Anterior cingulate cortex (tissue), 58 donors: ENCODE measurements around the gene CBARP.
A peak's percentile ranks its signal among the peaks of the same experiment; 100 is the strongest.

ENCODE experiments used
- DNase-seq, 58 donors: peaks; one replicate each; lab custom pipeline; 2025; lab: John Stamatoyannopoulos, UW

CBARP gene

GRCh38 chr19:1275976-1276627, 38.3 kb upstream of the CBARP start:
- DNase-seq: peak in 6 of 58 donors; percentile 56 to 75 (median 67)

- peak; percentile 61 to 98 (median 94) for DNase-seq
Measured at GRCh38 chr19:1275260-1275975, 37.6 kb upstream of the CBARP start, which contains the start of gene FAM174C. Gene FAM174C, plus strand, starts transcription at chr19:1275530. Its CDS starts 20 bp downstream, at chr19:1275550.

DNA sequence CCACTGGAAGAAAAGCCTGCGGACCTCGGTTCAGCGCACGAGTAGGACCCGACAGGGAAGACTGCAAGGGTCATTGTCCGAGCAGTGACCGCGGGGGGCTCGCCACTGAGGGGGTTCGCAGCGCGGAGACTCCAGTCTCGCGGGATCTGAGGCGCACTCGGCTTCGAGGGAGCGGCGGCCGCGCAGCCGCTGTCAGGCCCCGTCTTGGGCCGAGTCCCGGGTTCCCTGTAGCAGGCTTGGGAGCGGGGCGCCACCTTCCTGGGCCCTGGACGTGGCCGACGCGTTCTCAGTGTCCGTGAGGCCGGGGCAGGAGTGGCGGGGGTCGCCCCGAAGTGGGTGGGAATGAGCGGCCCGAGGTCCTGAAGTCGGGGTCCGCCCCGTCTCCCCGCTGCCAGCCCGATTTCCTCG, 37.1 kb upstream of the CBARP start:
- DNase-seq: peak in 2 of 58 donors; percentile 41 to 59

- DNase-seq: no peak
Measured at GRCh38 chr19:1274081-1274851, 36.5 kb upstream of the CBARP start.

- no peak for DNase-seq
Measured at GRCh38 chr19:1273263-1274041, 35.6 kb upstream of the CBARP start.

DNA sequence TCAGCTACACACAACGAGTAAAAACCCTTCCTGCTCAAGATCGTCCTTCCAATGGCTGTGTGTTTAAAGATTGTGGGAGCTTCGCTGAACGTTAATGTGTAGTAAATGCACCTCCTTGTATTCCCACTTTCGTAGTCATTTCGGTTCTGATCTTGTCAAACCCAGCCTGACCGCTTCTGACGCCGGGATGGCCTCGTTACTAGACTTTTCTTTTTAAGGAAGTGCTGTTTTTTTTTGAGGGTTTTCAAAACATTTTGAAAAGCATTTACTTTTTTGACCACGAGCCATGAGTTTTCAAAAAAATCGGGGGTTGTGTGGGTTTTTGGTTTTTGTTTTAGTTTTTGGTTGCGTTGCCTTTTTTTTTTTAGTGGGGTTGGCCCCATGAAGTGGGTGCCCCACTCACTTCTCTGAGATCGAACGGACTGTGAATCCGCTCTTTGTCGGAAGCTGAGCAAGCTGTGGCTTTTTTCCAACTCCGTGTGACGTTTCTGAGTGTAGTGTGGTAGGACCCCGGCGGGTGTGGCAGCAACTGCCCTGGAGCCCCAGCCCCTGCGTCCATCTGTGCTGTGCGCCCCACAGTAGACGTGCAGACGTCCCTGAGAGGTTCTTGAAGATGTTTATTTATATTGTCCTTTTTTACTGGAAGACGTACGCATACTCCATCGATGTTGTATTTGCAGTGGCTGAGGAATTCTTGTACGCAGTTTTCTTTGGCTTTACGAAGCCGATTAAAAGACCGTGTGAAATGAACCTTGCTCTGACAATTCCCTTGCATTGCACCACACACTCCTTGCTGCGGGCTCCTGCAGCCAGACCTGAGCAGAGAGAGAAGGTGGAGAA, 34.8 kb upstream of the CBARP start:
- DNase-seq: peak in 8 of 58 donors; percentile 14 to 55 (median 22)

- DNase-seq: peak in 1 of 58 donors; percentile 20
Measured at GRCh38 chr19:1271528-1272422, 34.0 kb upstream of the CBARP start.

GRCh38 chr19:1270854-1271527, 33.2 kb upstream of the CBARP start:
- DNase-seq: no peak

DNA sequence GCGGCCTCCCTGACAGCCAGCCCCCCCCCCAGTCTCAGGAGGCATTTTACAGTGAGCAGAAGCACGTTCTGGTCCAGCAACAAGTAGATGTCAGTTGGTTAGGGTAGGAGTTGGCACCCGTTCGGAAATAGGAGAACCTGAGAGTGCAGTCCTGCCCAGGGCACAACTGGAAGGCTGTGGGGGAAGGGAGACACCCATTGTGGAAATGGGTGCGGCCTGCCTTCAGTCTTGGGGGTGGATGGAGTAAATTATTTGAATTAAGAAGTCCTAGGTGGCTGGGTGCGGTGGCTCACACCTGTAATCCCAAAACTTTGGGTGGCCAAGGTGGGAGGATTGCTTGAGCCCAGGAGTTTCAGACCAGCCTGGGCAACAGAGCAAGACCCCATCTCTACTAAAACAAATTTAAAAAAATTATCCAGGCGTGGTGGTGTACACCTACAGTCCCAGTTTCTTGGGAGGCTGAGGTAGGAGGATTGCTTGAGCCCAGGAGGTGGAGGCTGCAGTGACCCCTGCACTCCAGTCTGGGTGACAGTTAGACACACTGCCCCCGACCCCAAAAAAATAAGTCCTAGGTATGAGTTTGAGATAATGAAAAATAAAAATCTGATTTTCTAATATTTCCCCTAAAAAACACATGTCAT, 32.5 kb upstream of the CBARP start:
- no peak for DNase-seq

DNA sequence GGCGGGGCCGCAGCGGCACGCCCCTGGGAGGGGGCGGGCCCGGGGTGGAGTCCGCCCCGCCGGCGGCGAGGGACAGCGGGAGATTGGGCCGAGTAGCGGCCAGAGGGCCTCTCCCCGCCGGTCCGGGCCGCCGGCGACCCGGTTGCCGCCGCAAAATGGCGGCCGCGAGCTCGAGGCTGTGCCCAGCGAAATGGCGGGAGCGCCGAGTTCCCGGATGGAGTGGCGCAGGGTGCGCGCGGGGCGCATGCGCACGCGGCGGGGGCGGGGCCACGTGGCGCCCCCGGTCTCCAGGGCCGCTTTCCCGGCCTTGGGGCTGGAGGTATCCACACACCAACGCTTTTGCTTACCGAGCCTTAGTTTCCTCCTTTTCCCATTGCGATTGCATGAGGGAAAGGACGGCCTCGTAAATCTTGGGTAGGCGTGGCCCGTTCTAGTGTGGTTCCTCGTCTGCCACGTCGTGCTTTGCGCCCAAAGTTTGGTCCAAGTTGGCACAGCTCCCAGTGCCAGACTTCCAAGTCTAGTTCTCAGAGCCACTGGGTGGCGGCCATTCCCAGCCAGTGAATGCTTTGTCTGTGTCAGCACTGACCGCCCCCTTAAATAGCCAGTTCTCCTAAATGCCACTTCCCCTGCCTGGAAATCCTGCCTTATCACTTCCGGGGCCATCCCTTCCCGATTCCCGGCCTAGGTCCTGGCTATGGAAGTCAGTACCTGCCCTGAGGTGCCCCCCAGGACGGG, 31.8 kb upstream of the CBARP start:
- peak in 57 of 58 donors; percentile 32 to 92 (median 80) for DNase-seq

DNA sequence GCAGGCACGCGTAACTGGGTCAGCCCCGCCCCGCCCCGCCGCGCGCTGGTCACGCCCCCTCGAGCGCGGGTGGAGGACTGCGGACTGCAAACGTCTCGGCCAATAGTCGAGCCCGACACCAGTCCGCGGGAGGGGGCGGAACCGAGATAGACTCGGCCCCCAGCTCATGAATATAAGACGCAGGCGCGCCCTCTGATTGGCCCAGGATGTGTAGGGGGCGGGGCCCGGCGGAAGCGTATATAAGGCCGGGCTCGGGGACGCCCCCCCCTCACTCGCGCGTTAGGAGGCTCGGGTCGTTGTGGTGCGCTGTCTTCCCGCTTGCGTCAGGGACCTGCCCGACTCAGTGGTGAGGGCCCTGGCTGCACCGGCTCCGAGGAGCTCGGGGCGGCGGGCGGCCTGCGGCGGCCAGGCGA, 31.3 kb upstream of the CBARP start, which contains the start of gene CIRBP:
Gene CIRBP, plus strand, starts transcription at position 268 of the 413 bp plus-strand sequence. CDS start 1,602 bp downstream, outside the sequence.
- peak; percentile 78 to 100 (median 99) for DNase-seq

- DNase-seq: peak in 9 of 58 donors; percentile 16 to 61 (median 45)
Measured at GRCh38 chr19:1268226-1269064, 30.6 kb upstream of the CBARP start.

- DNase-seq: peak in 22 of 58 donors; percentile 16 to 58 (median 40)
Measured at GRCh38 chr19:1267477-1268225, 29.8 kb upstream of the CBARP start.

DNA sequence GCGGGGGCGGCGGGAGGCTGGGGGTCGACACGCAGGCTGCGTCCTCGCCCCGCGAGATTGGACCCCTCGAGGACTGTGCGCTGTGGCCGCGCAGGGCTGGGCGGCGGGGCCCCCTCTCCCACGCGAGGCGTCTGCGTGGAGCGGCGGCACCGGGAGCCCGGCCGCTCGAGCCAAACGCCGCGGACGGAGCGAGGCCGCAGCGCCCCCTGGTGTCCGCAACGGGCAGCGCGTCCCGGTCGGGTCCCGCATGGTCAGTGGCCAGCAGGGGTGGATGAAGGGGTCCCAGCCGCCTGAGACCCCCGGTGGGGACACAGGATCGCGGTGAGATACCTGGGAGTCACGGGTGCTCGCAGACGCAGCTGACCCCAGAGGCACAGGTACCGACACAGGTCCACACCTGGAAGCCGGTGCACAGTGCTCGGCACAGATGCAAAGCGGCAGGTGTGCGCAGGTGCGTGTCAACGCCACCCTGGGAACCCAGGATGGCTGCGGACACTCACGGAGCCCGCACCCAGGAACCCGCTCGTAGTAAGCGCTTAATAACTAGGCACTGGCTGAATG, 29.2 kb upstream of the CBARP start:
- DNase-seq: peak in 52 of 58 donors; percentile 21 to 83 (median 62)
